CD4-positive, alpha-beta T cell treated with Interleukin-15 for 4 hours (primary cell): Measurements from ENCODE around the gene TMEM88.
A peak's percentile ranks its signal among the peaks of the same experiment; 100 is the strongest.

ENCODE experiments used
- DNase-seq: peaks from one replicate; pipeline ENCODE4 v3.0.0-alpha.2; 2020; ENCODE audit warnings: low spot score

TMEM88 gene

GRCh38 chr17:7884581-7885366, 29.9 kb downstream of the TMEM88 start:
- DNase-seq = peak; percentile 16

GRCh38 chr17:7885367-7886226, 30.7 kb downstream of the TMEM88 start:
- peak; percentile 24 for DNase-seq

- peak; percentile 52 for DNase-seq
Measured at GRCh38 chr17:7886227-7887037, 31.6 kb downstream of the TMEM88 start.

- DNase-seq = no peak
Measured at GRCh38 chr17:7887038-7887481, 32.2 kb downstream of the TMEM88 start.

GRCh38 chr17:7887482-7888183, 32.8 kb downstream of the TMEM88 start:
- DNase-seq = peak; percentile 96

- DNase-seq = peak; percentile 31
Measured at GRCh38 chr17:7888184-7888920, 33.5 kb downstream of the TMEM88 start, which contains the start of gene CHD3. Gene CHD3, plus strand, starts transcription at chr17:7888789. Its CDS starts 212 bp downstream, at chr17:7889001.

- DNase-seq = peak; percentile 33
Measured at GRCh38 chr17:7889166-7889955, 34.5 kb downstream of the TMEM88 start.

- no peak for DNase-seq
Measured at GRCh38 chr17:7893187-7893880, 38.5 kb downstream of the TMEM88 start.

- no peak for DNase-seq
Measured at GRCh38 chr17:7894226-7894625, 39.4 kb downstream of the TMEM88 start.

GRCh38 chr17:7894866-7895265, 40.0 kb downstream of the TMEM88 start:
- DNase-seq = no peak

GRCh38 chr17:7897090-7897489, 42.2 kb downstream of the TMEM88 start:
- DNase-seq = no peak

GRCh38 chr17:7897773-7898172, 42.9 kb downstream of the TMEM88 start:
- DNase-seq = peak; percentile 23

- no peak for DNase-seq
Measured at GRCh38 chr17:7903154-7904103, 48.6 kb downstream of the TMEM88 start.
